ENCODE measurements around the gene MDC1. TPM values are rescaled to one million over a fixed set of nuclear protein-coding genes. Genes with fewer than 3 reads are reported as not detected.

The MDC1 gene
- total and polyA plus RNA-seq, 2 of the 13 experiments (the other 11 are each of a cell fraction or from before 2014, with no cell fraction given): 8.4 to 14.0 TPM

- TF ChIP-seq ZNF800 (CRISPR knock-in tag; IDR thresholded peaks at IDR 0.05) (no peak), CCDC6 (CRISPR knock-in tag; IDR thresholded peaks at IDR 0.05) (peak; percentile 28; the same call in 1 of the 2 replicates), ZBTB38 (CRISPR knock-in tag; IDR thresholded peaks at IDR 0.05) (peak; percentile 91), ZNF576 (CRISPR knock-in tag; IDR thresholded peaks at IDR 0.05) (no peak), SNAPC4 (CRISPR knock-in tag; IDR thresholded peaks at IDR 0.05) (no peak), ZNF619 (CRISPR knock-in tag; IDR thresholded peaks at IDR 0.05) (peak; percentile 89), ZNF580 (CRISPR knock-in tag; IDR thresholded peaks at IDR 0.05; ENCODE audit: borderline replicate concordance, low read depth) (peak; percentile 76; the same call in 1 of the 2 replicates), MTA1 (CRISPR knock-in tag; IDR thresholded peaks at IDR 0.05; ENCODE audit: borderline replicate concordance) (peak; percentile 99), FOXC1 (CRISPR knock-in tag; IDR thresholded peaks at IDR 0.05; ENCODE audit: borderline replicate concordance) (no peak; the same call in 1 of the 2 replicates), CAMTA2 (CRISPR knock-in tag; IDR thresholded peaks at IDR 0.05; ENCODE audit: borderline replicate concordance) (no peak), DZIP1 (CRISPR knock-in tag; IDR thresholded peaks at IDR 0.05) (no peak), ZNF3 (CRISPR knock-in tag; IDR thresholded peaks at IDR 0.05) (no peak), SUZ12 (IDR thresholded peaks at IDR 0.05; ENCODE audit: low read depth, low read length) (no peak), ZNF143 (CRISPR knock-in tag; IDR thresholded peaks at IDR 0.05) (no peak; the same call in 1 of the 2 replicates), TOE1 (CRISPR knock-in tag; IDR thresholded peaks at IDR 0.05) (peak; percentile 90; the same call in 1 of the 2 replicates), ZFX (CRISPR knock-in tag; IDR thresholded peaks at IDR 0.05; ENCODE audit: low read depth) (peak; percentile 68), KLF9 (CRISPR knock-in tag; IDR thresholded peaks at IDR 0.05; ENCODE audit: low read depth) (peak; percentile 47; the same call in 1 of the 2 replicates), ZNF768 (CRISPR knock-in tag; IDR thresholded peaks at IDR 0.05) (no peak), GATAD2A (CRISPR knock-in tag; IDR thresholded peaks at IDR 0.05) (peak; percentile 99)
These were observed 62.0 kb downstream of the MDC1 start (continued) for GRCh38 chr6:30654798-30655742.

Measured in HepG2 (cell line).